GF-D8 (cell line): Measurements from ENCODE around the gene IL15.

Source experiments
- DNase-seq: peaks from one replicate; lab custom pipeline; 2025; lab: John Stamatoyannopoulos, UW

Gene IL15

GRCh38 chr4:141772838-141773237 is 136.5 kb downstream of the IL15 start:
- no peak for DNase-seq

DNA sequence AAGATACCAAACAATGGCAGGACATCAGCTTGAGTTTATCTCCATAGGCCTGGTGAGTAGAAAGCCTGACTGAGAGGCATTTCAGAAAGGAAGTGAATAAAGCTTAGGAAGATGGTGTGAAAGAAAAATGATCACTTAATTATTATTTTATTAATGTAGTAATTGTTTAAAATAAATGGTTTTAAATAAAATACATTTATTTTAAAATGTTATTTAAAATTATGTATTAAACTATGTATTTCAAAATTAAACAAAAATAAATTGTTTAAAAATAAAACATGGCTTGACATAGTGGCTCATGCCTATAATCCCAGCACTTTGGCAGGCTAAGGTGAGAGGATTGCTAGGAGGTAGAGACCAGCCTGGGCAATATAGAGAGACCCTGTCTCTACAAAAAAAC is 145.8 kb downstream of the IL15 start:
- no peak for DNase-seq
